Ascending aorta (tissue), 2 donors: ENCODE data around the gene CDCP1. TPM values are rescaled to one million over a fixed set of nuclear protein-coding genes. Genes with fewer than 3 reads are reported as not detected.
A peak's percentile ranks its signal among the peaks of the same experiment; 100 is the strongest.

Experiments
- DNase-seq, 2 donors: peaks; one replicate each; pipeline ENCODE4 v3.0.0-alpha.2; 2019; ENCODE audit warnings: low spot score in 2 of 2
- H3K27ac ChIP-seq, 2 donors: fragments of 200-600 bp; sonication (generic); one replicate each; pipeline ENCODE4 v1.5.1; 2016 to 2017; ENCODE audit warnings: mild to moderate bottlenecking in 1 of 2
- H3K27me3 ChIP-seq: fragments of 200-600 bp; sonication (generic); one replicate; pipeline ENCODE4 v1.5.1; 2017
- H3K36me3 ChIP-seq, 2 donors: fragments of 200-600 bp; sonication (generic); one replicate each; pipeline ENCODE4 v1.5.1; 2016
- H3K4me1 ChIP-seq, 2 donors: fragments of 200-600 bp; sonication (generic); one replicate each; pipeline ENCODE4 v1.5.1; 2016 to 2017; ENCODE audit warnings: mild to moderate bottlenecking in 1 of 2
- H3K4me3 ChIP-seq, 2 donors: fragments of 200-600 bp; sonication (generic); one replicate each; pipeline ENCODE4 v1.5.1; 2016 to 2017; ENCODE audit warnings: mild to moderate bottlenecking in 1 of 2
- H3K9me3 ChIP-seq, 2 donors: fragments of 200-600 bp; sonication (generic); one replicate each; pipeline ENCODE4 v1.5.1; 2016
- intact Hi-C: fragments of 100-400 bp; cut with DNase I; formaldehyde crosslinking; loops from one replicate; pipeline ENCODE4 v1.15.1; 2023
- total RNA-seq: library from RNA; depleted of rRNA; stranded (reverse); fragments of >200 nt; gene quantifications from one replicate; pipeline ENCODE4 v1.1.0, GENCODE V29; 2016
- TF ChIP-seq, protein P1 (sequence below), 3 experiments: fragments of 200-600 bp in 2 of 3; fragments of 450-650 bp in 1 of 3; sonication (generic) in 2 of 3; IDR thresholded peaks; one replicate each; pipeline ENCODE4 v1.5.1; 2016 to 2019; ENCODE audit warnings: antibody characterized with exemption in 3 of 3, mild to moderate bottlenecking in 1 of 3, moderate library complexity in 1 of 3

CDCP1 gene
- total RNA-seq, 1 donor from 2014 or later = 3.0 TPM

DNA sequence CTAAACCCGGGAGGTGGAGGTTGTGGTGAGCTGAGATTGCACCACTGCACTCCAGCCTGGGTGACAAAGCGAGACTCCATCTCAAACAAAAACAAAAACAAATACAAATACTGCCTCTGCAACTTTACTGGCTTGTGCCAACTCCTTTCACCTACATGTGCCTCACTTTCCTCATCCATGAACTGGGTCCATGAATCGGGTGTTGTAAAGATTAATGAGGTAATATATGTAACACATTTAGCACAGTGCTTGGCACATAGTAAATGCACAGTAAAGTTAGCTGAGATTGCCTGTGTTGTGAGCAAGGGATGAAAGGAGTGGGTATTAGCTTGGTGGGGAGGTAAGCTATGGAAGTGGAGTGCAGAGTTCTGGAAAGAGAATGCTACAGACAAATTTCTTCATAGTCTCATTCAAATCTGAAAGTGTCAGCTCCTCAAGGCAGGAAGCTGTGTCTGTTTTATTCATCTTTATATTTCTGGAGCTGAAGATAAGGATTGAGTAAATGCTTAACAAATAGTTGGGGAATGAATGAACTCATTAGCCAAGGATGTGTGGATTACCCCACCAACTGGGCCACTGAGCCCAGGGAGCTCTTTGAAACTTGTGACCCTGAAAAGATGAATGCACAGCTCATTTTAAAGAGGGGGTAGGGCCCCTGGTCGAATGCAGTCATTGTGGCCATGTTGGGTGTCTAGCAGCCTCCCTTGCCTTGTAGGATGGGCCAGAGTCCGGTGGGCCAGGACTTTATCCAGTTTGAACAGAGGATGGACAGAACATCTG is 7.7 kb upstream of the CDCP1 start:
- TF ChIP-seq, protein P1, sequence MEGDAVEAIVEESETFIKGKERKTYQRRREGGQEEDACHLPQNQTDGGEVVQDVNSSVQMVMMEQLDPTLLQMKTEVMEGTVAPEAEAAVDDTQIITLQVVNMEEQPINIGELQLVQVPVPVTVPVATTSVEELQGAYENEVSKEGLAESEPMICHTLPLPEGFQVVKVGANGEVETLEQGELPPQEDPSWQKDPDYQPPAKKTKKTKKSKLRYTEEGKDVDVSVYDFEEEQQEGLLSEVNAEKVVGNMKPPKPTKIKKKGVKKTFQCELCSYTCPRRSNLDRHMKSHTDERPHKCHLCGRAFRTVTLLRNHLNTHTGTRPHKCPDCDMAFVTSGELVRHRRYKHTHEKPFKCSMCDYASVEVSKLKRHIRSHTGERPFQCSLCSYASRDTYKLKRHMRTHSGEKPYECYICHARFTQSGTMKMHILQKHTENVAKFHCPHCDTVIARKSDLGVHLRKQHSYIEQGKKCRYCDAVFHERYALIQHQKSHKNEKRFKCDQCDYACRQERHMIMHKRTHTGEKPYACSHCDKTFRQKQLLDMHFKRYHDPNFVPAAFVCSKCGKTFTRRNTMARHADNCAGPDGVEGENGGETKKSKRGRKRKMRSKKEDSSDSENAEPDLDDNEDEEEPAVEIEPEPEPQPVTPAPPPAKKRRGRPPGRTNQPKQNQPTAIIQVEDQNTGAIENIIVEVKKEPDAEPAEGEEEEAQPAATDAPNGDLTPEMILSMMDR (IDR thresholded peaks at IDR 0.05) = no peak
- Histone ChIP-seq H3K27me3 (no peaks in the 10 kb centered on the region), H3K27ac (no peak overlapping the region), H3K9me3 (peaks cover 0 to 3% of the 10 kb centered on the region in 2 donors), H3K36me3 (no peaks in the 10 kb centered on the region), H3K4me1 (no peaks in the 10 kb centered on the region), H3K4me3 (no peak overlapping the region)
- intact Hi-C loops = no loop called here
- DNase-seq = no peak

DNA sequence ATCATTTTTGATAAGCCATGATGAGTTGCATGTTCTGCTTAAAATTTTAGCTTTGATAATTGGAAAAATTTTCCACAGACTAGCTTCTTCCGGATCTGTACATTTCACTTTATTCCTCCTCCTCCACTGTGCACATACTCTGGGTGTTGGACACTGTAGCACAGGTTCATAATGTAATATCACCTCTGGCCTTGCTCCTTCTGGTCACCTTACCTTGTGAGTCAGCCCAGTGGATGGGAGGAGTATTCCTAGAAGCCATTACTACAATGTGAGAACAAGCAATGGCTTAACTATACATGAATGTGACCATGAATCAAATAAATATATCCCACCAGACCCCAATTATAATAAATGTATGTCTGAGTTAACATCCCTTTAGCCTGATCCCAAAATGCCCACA is 6.1 kb upstream of the CDCP1 start:
- peaks cover 0 to 3% of the 10 kb centered on the region in 2 donors for H3K9me3 ChIP-seq

DNA sequence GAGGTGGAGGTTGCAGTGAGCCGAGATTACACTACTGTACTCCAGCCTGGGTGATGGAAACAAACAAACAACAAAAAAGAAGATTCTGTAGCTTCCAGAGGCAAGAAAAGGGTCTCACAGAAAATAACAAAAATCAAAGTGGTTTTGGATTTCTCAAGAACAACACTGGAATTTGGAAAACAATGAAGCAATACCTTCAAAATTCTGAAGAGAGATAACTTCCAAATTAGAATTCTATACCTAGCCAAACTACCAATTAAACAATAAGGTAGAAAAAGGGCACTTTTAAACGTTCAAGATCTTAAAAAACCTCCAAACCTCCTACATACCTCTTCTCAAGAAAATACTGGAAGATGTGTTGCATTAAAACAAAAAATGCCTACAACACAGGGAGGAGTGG is 4.9 kb upstream of the CDCP1 start:
- TF ChIP-seq, protein P1 (IDR thresholded peaks at IDR 0.05) = no peak
- H3K4me1 ChIP-seq = peaks cover 0 to 2% of the 10 kb centered on the region in 2 donors
- no peaks in the 10 kb centered on the region for H3K27me3 ChIP-seq
- H3K4me3 ChIP-seq = no peak overlapping the region
- DNase-seq = no peak
- intact Hi-C loops = no loop called here
- H3K27ac ChIP-seq = no peak overlapping the region
- no peaks in the 10 kb centered on the region for H3K36me3 ChIP-seq
- H3K9me3 ChIP-seq = peaks cover 0 to 3% of the 10 kb centered on the region in 2 donors

More for the DNA sequence above, 6.1 kb upstream of the CDCP1 start:
- Histone ChIP-seq H3K4me3 (no peak overlapping the region), H3K27ac (no peak overlapping the region), H3K4me1 (no peaks in the 10 kb centered on the region), H3K36me3 (no peaks in the 10 kb centered on the region), H3K27me3 (no peaks in the 10 kb centered on the region)
- intact Hi-C loops = no loop called here
- DNase-seq = no peak
- TF ChIP-seq, protein P1 (IDR thresholded peaks at IDR 0.05) = no peak

DNA sequence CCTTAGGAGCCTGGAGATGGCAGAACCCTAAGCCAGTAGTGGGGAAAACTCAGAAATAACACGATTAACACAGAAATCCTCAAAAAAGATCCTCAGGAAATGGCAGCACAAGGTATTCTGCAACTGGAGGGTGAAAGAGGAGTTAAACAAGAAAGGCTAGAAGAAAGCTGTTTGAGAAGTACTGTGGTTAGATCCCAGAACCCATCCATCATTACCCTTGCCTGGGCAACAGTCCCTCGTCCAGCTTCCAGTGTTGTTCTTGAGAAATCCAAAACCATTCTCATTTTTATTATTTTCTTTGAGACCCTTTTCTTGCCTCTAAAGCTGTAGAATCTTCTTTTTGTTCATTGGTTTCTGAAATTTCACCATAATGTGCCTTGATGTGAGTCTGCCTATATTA is 2.7 kb upstream of the CDCP1 start:
- TF ChIP-seq, protein P1 (IDR thresholded peaks at IDR 0.05) = no peak
- peaks cover 0 to 2% of the 10 kb centered on the region in 2 donors for H3K4me1 ChIP-seq
- peaks cover 0 to 3% of the 10 kb centered on the region in 2 donors for H3K9me3 ChIP-seq
- H3K36me3 ChIP-seq = no peaks in the 10 kb centered on the region
- no peak overlapping the region for H3K27ac ChIP-seq
- no peaks in the 10 kb centered on the region for H3K27me3 ChIP-seq
- no peak overlapping the region for H3K4me3 ChIP-seq
- intact Hi-C loops = no loop called here
- no peak for DNase-seq

DNA sequence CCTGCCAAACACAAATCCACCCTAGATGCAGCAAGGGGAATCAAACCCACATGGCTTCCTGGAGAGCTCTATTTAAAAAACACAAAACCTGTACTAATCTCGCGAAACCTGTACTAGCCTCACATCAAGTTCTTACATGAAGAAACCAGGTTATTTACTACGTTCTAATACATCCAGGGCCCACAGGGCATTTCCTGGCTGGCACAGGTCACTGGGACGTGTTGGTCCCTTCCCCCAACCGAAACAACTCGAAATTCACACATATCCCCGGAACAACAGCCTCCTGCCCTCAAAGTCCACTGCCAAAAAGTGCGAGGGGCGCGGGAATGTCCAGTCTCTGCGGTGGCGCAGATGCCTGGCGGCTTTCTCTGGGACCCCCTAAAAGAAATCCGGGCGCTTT is 955 bp downstream of the CDCP1 start:
- no peak for DNase-seq
- peaks cover 0 to 2% of the 10 kb centered on the region in 2 donors for H3K4me1 ChIP-seq
- TF ChIP-seq, protein P1 (IDR thresholded peaks at IDR 0.05) = no peak
- no peaks in the 10 kb centered on the region for H3K9me3 ChIP-seq
- H3K4me3 ChIP-seq = peak overlapping the region; percentile 45 to 64
- no peak overlapping the region for H3K27ac ChIP-seq
- H3K36me3 ChIP-seq = no peaks in the 10 kb centered on the region
- intact Hi-C loops = no loop called here
- no peaks in the 10 kb centered on the region for H3K27me3 ChIP-seq
